Loucy (cell line): ENCODE results near the gene VCAN.

ENCODE experiments used
- H2AFZ ChIP-seq: fragments of 200-600 bp; sonication (generic); 2 replicates; pipeline ENCODE4 v1.6.0; 2016; ENCODE audit warnings: antibody characterized with exemption, mild to moderate bottlenecking, low read length, moderate library complexity
- H3F3A ChIP-seq: fragments of 200-600 bp; 2 replicates; pipeline ENCODE4 v1.6.0; 2016; ENCODE audit warnings: antibody characterized with exemption, low read depth, mild to moderate bottlenecking
- H3K27me3 ChIP-seq: fragments of 200-600 bp; sonication (generic); 2 replicates; pipeline ENCODE4 v1.6.1; 2014; ENCODE audit warnings: low read length, mild to moderate bottlenecking; ENCODE audit not compliant: insufficient read depth, poor library complexity, severe bottlenecking
- H3K36me3 ChIP-seq: fragments of 200-600 bp; sonication (generic); 2 replicates; pipeline ENCODE4 v1.6.1; 2016; ENCODE audit warnings: low read length; ENCODE audit not compliant: insufficient read depth
- H3K4me1 ChIP-seq: fragments of 200-600 bp; sonication (generic); 2 replicates; pipeline ENCODE4 v1.5.1; 2014; ENCODE audit warnings: low read length, mild to moderate bottlenecking; ENCODE audit not compliant: insufficient read depth, poor library complexity, severe bottlenecking
- H3K4me2 ChIP-seq: fragments of 200-600 bp; sonication (generic); 2 replicates; pipeline ENCODE4 v1.6.0; 2014; ENCODE audit warnings: antibody characterized with exemption, low read length, low read depth, mild to moderate bottlenecking; ENCODE audit not compliant: poor library complexity, severe bottlenecking
- H3K4me3 ChIP-seq: fragments of 200-600 bp; sonication (generic); 2 replicates; pipeline ENCODE4 v1.5.1; 2014; ENCODE audit warnings: low read length, mild to moderate bottlenecking, mixed read lengths; ENCODE audit not compliant: poor library complexity, severe bottlenecking
- H3K79me2 ChIP-seq: fragments of 200-600 bp; sonication (generic); 2 replicates; pipeline ENCODE4 v1.6.1; 2014; ENCODE audit warnings: low read length; ENCODE audit not compliant: insufficient read depth
- H3K9ac ChIP-seq: fragments of 200-600 bp; sonication (generic); 2 replicates; pipeline ENCODE4 v1.6.0; 2014; ENCODE audit warnings: mild to moderate bottlenecking, low read depth, low read length, moderate library complexity; ENCODE audit not compliant: poor library complexity, severe bottlenecking
- H3K9me2 ChIP-seq: fragments of 200-600 bp; sonication (generic); replicated peaks from 2 replicates; pipeline ENCODE4 v1.6.1; 2016; ENCODE audit warnings: low read depth, low read length, mixed read lengths
- H3K9me3 ChIP-seq: fragments of 200-600 bp; sonication (generic); 2 replicates; pipeline ENCODE4 v1.6.1; 2014; ENCODE audit warnings: mild to moderate bottlenecking, antibody characterized with exemption, low read length, low read depth; ENCODE audit not compliant: insufficient read depth
- H4K20me1 ChIP-seq: fragments of 200-600 bp; sonication (generic); 2 replicates; pipeline ENCODE4 v1.6.0; 2014; ENCODE audit warnings: antibody characterized with exemption, low read length, mild to moderate bottlenecking; ENCODE audit not compliant: insufficient read depth, poor library complexity, severe bottlenecking
- CTCF ChIP-seq: fragments of 200-600 bp; sonication (generic); conservative IDR thresholded peaks from 2 replicates; pipeline ENCODE4 v1.5.1; 2014; ENCODE audit warnings: mild to moderate bottlenecking, antibody characterized with exemption, low read length
- EZH2phosphoT487 ChIP-seq: fragments of 200-600 bp; IDR thresholded peaks from 2 replicates; pipeline ENCODE4 v1.6.1; 2018; ENCODE audit warnings: antibody characterized with exemption, mild to moderate bottlenecking, moderate library complexity, borderline replicate concordance

Gene VCAN

DNA sequence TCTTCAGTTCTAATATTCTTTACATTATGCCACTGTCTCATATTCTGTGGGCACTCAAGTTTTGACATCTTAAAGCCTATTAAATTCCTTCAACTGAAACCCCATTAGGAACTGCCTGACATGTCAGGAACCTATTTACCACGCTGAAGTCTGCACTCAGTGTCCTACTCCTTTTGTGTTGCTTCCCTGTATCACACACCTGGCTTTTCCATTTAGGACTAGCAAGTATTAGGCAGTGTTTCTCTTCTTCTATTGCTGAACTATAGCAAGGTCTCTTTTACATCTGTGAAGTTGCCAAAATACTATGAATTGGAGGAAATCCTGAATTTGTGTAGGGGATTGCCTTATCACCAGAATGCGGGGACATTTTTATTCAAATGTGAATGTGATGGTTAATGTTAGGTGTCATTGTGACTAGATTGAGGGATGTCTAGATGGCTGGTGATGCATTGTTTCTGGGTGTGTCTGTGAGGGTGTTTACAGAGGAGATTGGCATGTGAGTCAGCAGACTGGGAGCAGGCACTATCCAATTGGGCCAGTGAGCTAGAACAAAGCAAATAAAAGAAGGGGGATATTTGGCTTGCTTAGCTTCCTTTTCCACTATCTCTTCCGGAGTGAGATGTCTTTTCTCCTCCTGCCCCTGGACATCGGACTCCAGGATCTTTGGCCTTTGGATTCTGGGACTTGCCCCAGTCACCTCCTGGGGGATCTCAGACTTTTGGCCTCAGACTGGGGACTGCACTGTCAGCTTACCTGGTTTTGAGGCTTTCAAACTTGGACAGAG lies 21.2 kb upstream of the VCAN start:
- no peaks in the 10 kb centered on the region for H3K27me3 ChIP-seq
- no peak overlapping the region for H3K4me2 ChIP-seq
- H3K9me3 ChIP-seq, result peaks cover 9% of the 10 kb centered on the region; the same call in 1 of the 2 replicates
- no peaks in the 10 kb centered on the region for H3K9me2 ChIP-seq
- no peaks in the 10 kb centered on the region for H4K20me1 ChIP-seq
- no peak overlapping the region for H3K4me3 ChIP-seq
- H3F3A ChIP-seq, result no peaks in the 10 kb centered on the region
- no peaks in the 10 kb centered on the region for H3K36me3 ChIP-seq
- H3K4me1 ChIP-seq, result no peaks in the 10 kb centered on the region
- no peak for TF ChIP-seq EZH2phosphoT487
- TF ChIP-seq CTCF, result no peak
- H3K79me2 ChIP-seq, result no peaks in the 10 kb centered on the region
- H3K9ac ChIP-seq, result no peak overlapping the region
- H2AFZ ChIP-seq, result no peak overlapping the region

DNA sequence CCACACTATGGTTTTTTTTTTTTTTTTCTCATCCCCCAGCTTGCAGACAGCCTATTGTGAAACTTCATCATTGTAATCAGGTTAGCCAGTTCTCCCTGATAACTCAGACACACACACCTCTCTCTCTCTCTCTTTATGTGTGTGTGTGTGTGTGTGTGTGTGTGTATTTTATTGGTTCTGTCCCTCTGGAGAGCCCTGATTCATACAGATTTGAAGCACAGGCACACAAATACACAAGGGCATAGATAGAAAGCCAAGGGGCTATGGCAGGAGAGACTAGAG lies 20.6 kb upstream of the VCAN start:
- Histone ChIP-seq H4K20me1 (no peaks in the 10 kb centered on the region), H3K4me1 (no peaks in the 10 kb centered on the region), H3K4me2 (no peak overlapping the region), H3K9me3 (peaks cover 11% of the 10 kb centered on the region; the same call in 1 of the 2 replicates), H2AFZ (no peak overlapping the region), H3K9me2 (no peaks in the 10 kb centered on the region), H3K4me3 (no peak overlapping the region), H3K79me2 (no peaks in the 10 kb centered on the region), H3K9ac (no peak overlapping the region), H3K27me3 (no peaks in the 10 kb centered on the region), H3F3A (no peaks in the 10 kb centered on the region), H3K36me3 (no peaks in the 10 kb centered on the region)
- TF ChIP-seq EZH2phosphoT487, result no peak
- TF ChIP-seq CTCF, result no peak

GRCh38 chr5:83451955-83452354 lies 19.6 kb upstream of the VCAN start:
- Histone ChIP-seq H3K4me2 (no peak overlapping the region), H3K79me2 (no peaks in the 10 kb centered on the region), H3K27me3 (no peaks in the 10 kb centered on the region), H3K9me2 (no peaks in the 10 kb centered on the region), H3K9ac (no peak overlapping the region), H3K4me3 (no peak overlapping the region), H3K4me1 (no peaks in the 10 kb centered on the region), H3K9me3 (peaks cover 15% of the 10 kb centered on the region; the same call in 1 of the 2 replicates), H2AFZ (no peak overlapping the region), H3F3A (no peaks in the 10 kb centered on the region), H4K20me1 (no peaks in the 10 kb centered on the region), H3K36me3 (no peaks in the 10 kb centered on the region)
- TF ChIP-seq CTCF (no peak), EZH2phosphoT487 (no peak)
